Measurements from ENCODE around the gene BCR. TPM values are rescaled to one million over a fixed set of nuclear protein-coding genes. Genes with fewer than 3 reads are reported as not detected.

BCR gene
- total RNA-seq, 1 experiment from 2014 or later = 129 TPM

GRCh38 chr22:23230348-23231068 lies 50.2 kb downstream of the BCR start:
- ChIA-PET CTCF (interaction anchor here (0.9 to 3.7 kb wide), 9 partner anchors 12 to 271 kb away, joined by 3 to 20 read pairs (median 5); no protein-coding TSS in a partner anchor), POLR2A (no interaction called here)
- DNase-seq (ENCODE audit: low spot score) (peak; percentile 51), ATAC-seq (peak; percentile 80)
- Mint-ChIP-seq H3K4me3 (peak overlapping the region; percentile 17; the same call in 1 of the 2 replicates), H3K36me3 (peaks cover 41% of the 10 kb centered on the region), H3K27ac (peak overlapping the region; percentile 98), H3K9me3 (peaks cover 28% of the 10 kb centered on the region), H3K4me1 (peaks cover 78% of the 10 kb centered on the region), H3K27me3 (ENCODE audit: low read depth) (no peaks in the 10 kb centered on the region; the same call in 1 of the 2 replicates)
- peak; percentile 97 for TF ChIP-seq ZNF423 (CRISPR knock-in tag; IDR thresholded peaks at IDR 0.05)
- TF ChIP-seq SP1 (CRISPR knock-in tag; conservative IDR thresholded peaks at IDR 0.05) = peak; percentile 74
- TF ChIP-seq SMAD4 (CRISPR knock-in tag; IDR thresholded peaks at IDR 0.05) = no peak
- no peak for TF ChIP-seq ZNF425 (CRISPR knock-in tag; conservative IDR thresholded peaks at IDR 0.05)
- no peak for TF ChIP-seq NFE2L1 (CRISPR knock-in tag; IDR thresholded peaks at IDR 0.05)
- TF ChIP-seq ZSCAN18 (CRISPR knock-in tag; IDR thresholded peaks at IDR 0.05) = no peak
- no peak for TF ChIP-seq RORB (CRISPR knock-in tag; IDR thresholded peaks at IDR 0.05)
- no peak for TF ChIP-seq PRDM15 (CRISPR knock-in tag; IDR thresholded peaks at IDR 0.05)
- TF ChIP-seq OVOL2 (CRISPR knock-in tag; IDR thresholded peaks at IDR 0.05; ENCODE audit: borderline replicate concordance) = no peak
- TF ChIP-seq FOXK1 (CRISPR knock-in tag; IDR thresholded peaks at IDR 0.05) = peak; percentile 57
- no peak for TF ChIP-seq NR1H2 (CRISPR knock-in tag; IDR thresholded peaks at IDR 0.05)
- TF ChIP-seq ZNF416 (CRISPR knock-in tag; IDR thresholded peaks at IDR 0.05) = no peak
- TF ChIP-seq E2F5 (CRISPR knock-in tag; IDR thresholded peaks at IDR 0.05) = no peak
- TF ChIP-seq CREB1 (CRISPR knock-in tag; IDR thresholded peaks at IDR 0.05) = no peak
- TF ChIP-seq TEAD1 (CRISPR knock-in tag; IDR thresholded peaks at IDR 0.05) = peak; percentile 52; the same call in 1 of the 2 replicates
- 0 out of 2 replicates have a peak, but pooled peaks have one; percentile 17 for TF ChIP-seq ARID4B (CRISPR knock-in tag; IDR thresholded peaks at IDR 0.05; ENCODE audit: borderline replicate concordance)
- no peak for TF ChIP-seq STAT6 (CRISPR knock-in tag; conservative IDR thresholded peaks at IDR 0.05; ENCODE audit: low read depth)
- peak; percentile 81; the same call in 1 of the 2 replicates for TF ChIP-seq FOXP4 (CRISPR knock-in tag; IDR thresholded peaks at IDR 0.05)

All from WTC11 (cell line).